GM23248 (cell line): Measurements from ENCODE around the gene QSOX2. TPM values are rescaled to one million over a fixed set of nuclear protein-coding genes. Genes with fewer than 3 reads are reported as not detected.

Experiments
- DNase-seq: peaks from one replicate; pipeline ENCODE4 v3.0.0-alpha.2; 2015
- H2AFZ ChIP-seq: fragments of 200-600 bp; sonication (generic); 2 replicates; pipeline ENCODE4 v1.6.1; 2016; ENCODE audit warnings: antibody characterized with exemption
- H3F3A ChIP-seq: fragments of 200-600 bp; sonication (generic); 2 replicates; pipeline ENCODE4 v1.6.1; 2016; ENCODE audit warnings: mild to moderate bottlenecking, antibody characterized with exemption, mixed run types; ENCODE audit not compliant: insufficient read depth
- H3K27ac ChIP-seq: fragments of 200-600 bp; sonication (generic); 2 replicates; pipeline ENCODE4 v1.5.1; 2016; ENCODE audit warnings: mild to moderate bottlenecking
- H3K27me3 ChIP-seq: fragments of 200-600 bp; sonication (generic); replicated peaks from 2 replicates; pipeline ENCODE4 v1.6.1; 2016; ENCODE audit warnings: mild to moderate bottlenecking; ENCODE audit not compliant: insufficient read depth
- H3K36me3 ChIP-seq: fragments of 200-600 bp; sonication (generic); 2 replicates; pipeline ENCODE4 v1.6.1; 2016; ENCODE audit warnings: low read depth, mild to moderate bottlenecking
- H3K4me1 ChIP-seq: fragments of 200-600 bp; sonication (generic); 2 replicates; pipeline ENCODE4 v1.6.1; 2016; ENCODE audit warnings: mild to moderate bottlenecking; ENCODE audit not compliant: insufficient read depth
- H3K4me2 ChIP-seq: fragments of 200-600 bp; sonication (generic); one replicate; pipeline ENCODE4 v1.6.1; 2016; ENCODE audit warnings: mild to moderate bottlenecking; ENCODE audit not compliant: unreplicated experiment
- H3K4me3 ChIP-seq: fragments of 200-600 bp; sonication (generic); 2 replicates; pipeline ENCODE4 v1.5.1; 2016; ENCODE audit warnings: mild to moderate bottlenecking
- H3K79me2 ChIP-seq: fragments of 200-600 bp; sonication (generic); 2 replicates; pipeline ENCODE4 v1.6.1; 2016; ENCODE audit warnings: mild to moderate bottlenecking; ENCODE audit not compliant: insufficient read depth
- H3K9ac ChIP-seq: fragments of 200-600 bp; sonication (generic); 2 replicates; pipeline ENCODE4 v1.6.1; 2016; ENCODE audit warnings: mild to moderate bottlenecking
- H3K9me2 ChIP-seq: fragments of 200-600 bp; sonication (generic); 2 replicates; pipeline ENCODE4 v1.6.1; 2016; ENCODE audit warnings: mixed run types, mild to moderate bottlenecking, moderate library complexity; ENCODE audit not compliant: insufficient read depth
- H3K9me3 ChIP-seq: fragments of 200-600 bp; sonication (generic); one replicate; pipeline ENCODE4 v1.6.1; 2017; ENCODE audit warnings: low read depth
- H4K20me1 ChIP-seq: fragments of 200-600 bp; sonication (generic); 2 replicates; pipeline ENCODE4 v1.6.0; 2016; ENCODE audit not compliant: insufficient read depth
- EZH2 ChIP-seq: fragments of 200-600 bp; sonication (generic); IDR thresholded peaks from 2 replicates; pipeline ENCODE4 v1.6.1; 2018; ENCODE audit warnings: antibody characterized with exemption, mild to moderate bottlenecking; ENCODE audit not compliant: insufficient read depth, poor library complexity, severe bottlenecking
- EZH2phosphoT487 ChIP-seq: fragments of 200-600 bp; sonication (generic); IDR thresholded peaks from 2 replicates; pipeline ENCODE4 v1.6.1; 2018; ENCODE audit warnings: antibody characterized with exemption, moderate library complexity, mild to moderate bottlenecking, low read depth; ENCODE audit not compliant: insufficient read depth
- WGBS, 2 experiments: methylation state at CpG; one replicate each; pipeline ENCODE4 v1.1.6; 2015 to 2017; ENCODE audit warnings: low lambda C conversion rate in 2 of 2, low coverage in 1 of 2; ENCODE audit errors: missing lambda C conversion rate in 2 of 2; 5-methylcytosine and 5-hydroxymethylcytosine counted together
- in situ Hi-C: fragments of 300-500 bp; cut with MboI; formaldehyde crosslinking; loops from 2 replicates; pipeline ENCODE4 v1.15.0; 2020
- polyA plus RNA-seq: library from polyadenylated mRNA; unstranded; fragments of >200 nt; fragmentation: Nextera tagmentation; extraction: Ambion mirVana; gene quantifications from 2 replicates; pipeline ENCODE4 v1.2.1, GENCODE V29; 2016
- total RNA-seq: library from RNA; depleted of rRNA; stranded (reverse); fragments of >200 nt; shearing (Covaris generic); gene quantifications from 2 replicates; pipeline ENCODE4 v1.2.3, GENCODE V29; 2014

The QSOX2 gene
- total and polyA plus RNA-seq, 2 experiments from 2014 or later = 1.9 to 11.7 TPM

GRCh38 chr9:136235171-136235570 is 10.4 kb downstream of the QSOX2 start:
- no peaks in the 10 kb centered on the region for H4K20me1 ChIP-seq
- no peak overlapping the region for H2AFZ ChIP-seq
- H3K4me3 ChIP-seq = no peak overlapping the region
- no peaks in the 10 kb centered on the region for H3K36me3 ChIP-seq
- H3K4me2 ChIP-seq = no peak overlapping the region
- H3K27ac ChIP-seq = no peak overlapping the region
- WGBS, 2 experiments = 94% methylated on average over 16 to 17 of the region's 17 CpGs
- H3K9me3 ChIP-seq = no peaks in the 10 kb centered on the region
- peaks cover 3% of the 10 kb centered on the region; the same call in 1 of the 2 replicates for H3K79me2 ChIP-seq
- H3F3A ChIP-seq = no peaks in the 10 kb centered on the region
- TF ChIP-seq EZH2phosphoT487 = no peak
- no peak for TF ChIP-seq EZH2
- in situ Hi-C loops = no loop called here
- H3K9ac ChIP-seq = no peak overlapping the region
- H3K9me2 ChIP-seq = no peaks in the 10 kb centered on the region
- DNase-seq = no peak
- H3K4me1 ChIP-seq = no peaks in the 10 kb centered on the region
- H3K27me3 ChIP-seq = no peaks in the 10 kb centered on the region

DNA sequence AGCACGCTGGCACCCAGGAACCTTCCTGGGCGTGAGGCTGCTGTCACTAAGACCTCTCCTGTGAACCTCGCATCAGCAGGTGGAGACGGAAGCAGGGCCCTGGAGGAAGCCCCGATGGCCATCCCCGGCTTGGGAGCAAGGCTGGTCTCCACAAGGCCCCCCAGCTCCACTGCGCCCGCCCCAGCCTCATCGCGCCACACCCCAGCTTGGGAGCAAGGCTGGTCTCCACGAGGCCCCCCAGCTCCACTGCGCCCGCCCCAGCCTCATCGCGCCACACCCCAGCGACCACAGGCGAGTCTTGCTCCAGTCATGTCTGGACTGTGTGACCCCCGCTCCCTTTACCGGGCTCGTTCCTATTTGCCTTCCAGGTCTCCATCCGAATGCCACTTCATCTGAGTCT is 11.0 kb downstream of the QSOX2 start:
- Histone ChIP-seq H3K4me3 (no peak overlapping the region), H3K79me2 (peaks cover 3% of the 10 kb centered on the region; the same call in 1 of the 2 replicates), H3K4me2 (no peak overlapping the region), H3K9ac (no peak overlapping the region), H4K20me1 (no peaks in the 10 kb centered on the region), H3K27ac (no peak overlapping the region), H3K9me2 (no peaks in the 10 kb centered on the region), H3K4me1 (no peaks in the 10 kb centered on the region), H3K27me3 (no peaks in the 10 kb centered on the region), H3K36me3 (no peaks in the 10 kb centered on the region), H3F3A (no peaks in the 10 kb centered on the region), H2AFZ (no peak overlapping the region), H3K9me3 (no peaks in the 10 kb centered on the region)
- in situ Hi-C loops = no loop called here
- no peak for DNase-seq
- TF ChIP-seq EZH2phosphoT487 (no peak), EZH2 (no peak)
- 96% methylated on average over 16 to 21 of the region's 21 CpGs for WGBS, 2 experiments

- H3K27ac ChIP-seq = no peak overlapping the region
- no peaks in the 10 kb centered on the region for H3K9me3 ChIP-seq
- H3K4me2 ChIP-seq = no peak overlapping the region
- DNase-seq = no peak
- no peaks in the 10 kb centered on the region for H3F3A ChIP-seq
- H3K4me3 ChIP-seq = no peak overlapping the region
- no peak overlapping the region for H2AFZ ChIP-seq
- no peaks in the 10 kb centered on the region for H3K4me1 ChIP-seq
- H3K36me3 ChIP-seq = no peaks in the 10 kb centered on the region
- H3K9me2 ChIP-seq = no peaks in the 10 kb centered on the region
- TF ChIP-seq EZH2phosphoT487 (no peak), EZH2 (no peak)
- 81 to 84% methylated on average over 14 of the region's 14 CpGs for WGBS, 2 experiments
- in situ Hi-C loops = no loop called here
- H3K79me2 ChIP-seq = peaks cover 3% of the 10 kb centered on the region; the same call in 1 of the 2 replicates
- no peaks in the 10 kb centered on the region for H3K27me3 ChIP-seq
- no peaks in the 10 kb centered on the region for H4K20me1 ChIP-seq
- H3K9ac ChIP-seq = no peak overlapping the region
These were observed 11.7 kb downstream of the QSOX2 start for GRCh38 chr9:136233868-136234267.

- Histone ChIP-seq H3K27me3 (no peaks in the 10 kb centered on the region), H3K4me3 (no peak overlapping the region), H3K4me2 (no peak overlapping the region), H3K9me2 (no peaks in the 10 kb centered on the region), H3K79me2 (peaks cover 3% of the 10 kb centered on the region; the same call in 1 of the 2 replicates), H3K4me1 (peaks cover 2% of the 10 kb centered on the region), H3K9ac (no peak overlapping the region), H3K27ac (no peak overlapping the region), H2AFZ (no peak overlapping the region), H3F3A (no peaks in the 10 kb centered on the region), H3K36me3 (no peaks in the 10 kb centered on the region), H3K9me3 (no peaks in the 10 kb centered on the region), H4K20me1 (no peaks in the 10 kb centered on the region)
- TF ChIP-seq EZH2phosphoT487 = no peak
- TF ChIP-seq EZH2 = no peak
- no peak for DNase-seq
- in situ Hi-C loops = no loop called here
- WGBS, 2 experiments = 87 to 90% methylated on average over 15 of the region's 15 CpGs
These were observed 12.2 kb downstream of the QSOX2 start for GRCh38 chr9:136233411-136233810.

DNA sequence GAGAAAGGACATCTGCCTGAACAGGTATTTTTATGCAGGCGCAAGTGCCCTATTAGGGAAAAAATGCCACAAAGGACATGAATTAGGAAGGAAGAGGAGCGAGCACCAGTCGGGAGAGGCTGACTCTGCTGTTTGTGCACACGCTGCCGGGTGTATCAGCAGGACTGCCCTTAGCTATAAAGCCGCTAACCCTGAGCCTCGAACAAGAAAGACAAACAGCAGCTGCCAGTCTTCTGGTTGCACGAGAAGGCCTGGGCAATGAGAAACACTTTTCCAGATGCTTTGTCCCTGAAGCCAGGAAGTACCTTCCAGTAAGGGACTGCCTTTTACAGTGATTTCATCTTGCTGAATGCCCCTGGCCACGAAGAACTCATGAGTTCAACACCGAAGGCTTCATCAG is 12.6 kb downstream of the QSOX2 start:
- Histone ChIP-seq H3K4me2 (no peak overlapping the region), H4K20me1 (no peaks in the 10 kb centered on the region), H3K4me3 (no peak overlapping the region), H3K9me2 (no peaks in the 10 kb centered on the region), H3K79me2 (peaks cover 3% of the 10 kb centered on the region; the same call in 1 of the 2 replicates), H2AFZ (no peak overlapping the region), H3K9ac (no peak overlapping the region), H3K27me3 (no peaks in the 10 kb centered on the region), H3K36me3 (no peaks in the 10 kb centered on the region), H3K9me3 (no peaks in the 10 kb centered on the region), H3K4me1 (peaks cover 6% of the 10 kb centered on the region), H3K27ac (no peak overlapping the region), H3F3A (no peaks in the 10 kb centered on the region)
- DNase-seq = no peak
- TF ChIP-seq EZH2phosphoT487 (no peak), EZH2 (no peak)
- in situ Hi-C loops = no loop called here
- WGBS, 2 experiments = 87% methylated on average over 10 of the region's 10 CpGs
